Muscle of back (tissue), 11 donors: ENCODE measurements around the gene MOB3C. TPM values are rescaled to one million over a fixed set of nuclear protein-coding genes. Genes with fewer than 3 reads are reported as not detected.
A peak's percentile ranks its signal among the peaks of the same experiment; 100 is the strongest.

Experiments
- DNase-seq, 3 donors: peaks; one replicate each; pipeline versions ENCODE4 v3.0.0 to v3.0.0-alpha.2; 2013
- polyA plus RNA-seq, 10 donors: library from polyadenylated mRNA; unstranded; fragments of 120-200 nt; gene quantifications; one replicate each; pipeline ENCODE4 v1.2.1, GENCODE V29; 2013; ENCODE audit not compliant: insufficient read length in 10 of 10

MOB3C gene
- polyA plus RNA-seq, 10 donors = 11.5 to 15.7 (median 12.7) TPM

GRCh38 chr1:46577671-46578070 lies 38.9 kb downstream of the MOB3C start:
- no peak for DNase-seq

GRCh38 chr1:46576596-46576995 lies 40.0 kb downstream of the MOB3C start:
- no peak for DNase-seq

- no peak for DNase-seq
Observed at GRCh38 chr1:46575778-46576177, 40.8 kb downstream of the MOB3C start.

- no peak for DNase-seq
Observed at GRCh38 chr1:46575300-46575699, 41.3 kb downstream of the MOB3C start.

GRCh38 chr1:46571691-46572225 lies 44.9 kb downstream of the MOB3C start:
- no peak for DNase-seq

GRCh38 chr1:46569884-46570725 lies 46.5 kb downstream of the MOB3C start:
- peak in 1 of 3 donors; percentile 30 for DNase-seq

GRCh38 chr1:46569116-46569515 lies 47.5 kb downstream of the MOB3C start:
- no peak for DNase-seq

- no peak for DNase-seq
Observed at GRCh38 chr1:46568461-46568891, 48.1 kb downstream of the MOB3C start.

GRCh38 chr1:46563341-46563740 lies 53.3 kb downstream of the MOB3C start:
- no peak for DNase-seq

- no peak for DNase-seq
Observed at GRCh38 chr1:46562498-46562897, 54.1 kb downstream of the MOB3C start.

- no peak for DNase-seq
Observed at GRCh38 chr1:46558966-46559365, 57.6 kb downstream of the MOB3C start.

GRCh38 chr1:46558141-46558963 lies 58.3 kb downstream of the MOB3C start:
- DNase-seq = no peak

Other genes with a start within 250 kb of the MOB3C start
- gene FAAH, start 222.5 kb downstream of the MOB3C start, polyA plus RNA-seq = 10 to 100 TPM in 9 of 10 donors, 1 to 10 TPM in 1; 9.2 to 20.5 (median 14.5) TPM
- under 1 TPM in 1 of 10 donors, not detected in 9; 0.11 TPM for gene DMBX1, start 127.0 kb downstream of the MOB3C start, polyA plus RNA-seq
- not detected for gene KNCN, start 65.2 kb downstream of the MOB3C start, polyA plus RNA-seq
- gene MKNK1, start 12.5 kb downstream of the MOB3C start, polyA plus RNA-seq = 10 to 100 TPM; 19.3 to 42.8 (median 25.2) TPM
- 10 to 100 TPM; 52.2 to 70.5 (median 57.9) TPM for gene ATPAF1, start 51.6 kb upstream of the MOB3C start, polyA plus RNA-seq
- under 1 TPM in 4 of 10 donors, not detected in 6; 0.15 to 0.24 (median 0.21) TPM for gene TEX38, start 55.0 kb upstream of the MOB3C start, polyA plus RNA-seq
- gene EFCAB14, start 102.3 kb upstream of the MOB3C start, polyA plus RNA-seq = 100 to 1,000 TPM in 6 of 10 donors, 10 to 100 TPM in 4; 77.9 to 111 (median 101) TPM
- gene CYP4B1, start 182.2 kb upstream of the MOB3C start, polyA plus RNA-seq = under 1 TPM in 4 of 10 donors, not detected in 6; 0.28 to 0.96 (median 0.51) TPM